Measurements from ENCODE around the gene MED15. TPM values are rescaled to one million over a fixed set of nuclear protein-coding genes. Genes with fewer than 3 reads are reported as not detected.
"Not testable (repeated sequence)": the region's sequence is repeated elsewhere in the genome, so short reads cannot be mapped to it uniquely, and the experiment has no call there.

MED15 gene
- total RNA-seq, 1 donor from 2014 or later = 11.9 TPM

GRCh38 chr22:20585639-20586402 is 78.4 kb downstream of the MED15 start:
- no peak for DNase-seq

GRCh38 chr22:20586403-20586745 is 79.0 kb downstream of the MED15 start:
- DNase-seq = no peak

GRCh38 chr22:20587206-20587958 is 80.0 kb downstream of the MED15 start:
- no peak for DNase-seq

GRCh38 chr22:20588092-20588842 is 80.9 kb downstream of the MED15 start:
- no peak for DNase-seq

GRCh38 chr22:20588843-20589581 is 81.6 kb downstream of the MED15 start:
- DNase-seq = no peak

GRCh38 chr22:20589614-20590476 is 82.4 kb downstream of the MED15 start:
- no peak for DNase-seq

- no peak for DNase-seq
These were observed 83.3 kb downstream of the MED15 start for GRCh38 chr22:20590477-20591294.

GRCh38 chr22:20591295-20591645 is 83.9 kb downstream of the MED15 start:
- no peak for DNase-seq

GRCh38 chr22:20591660-20592310 is 84.4 kb downstream of the MED15 start:
- DNase-seq = no peak

- DNase-seq = not testable (repeated sequence)
These were observed 86.6 kb downstream of the MED15 start for GRCh38 chr22:20594038-20594437.

GRCh38 chr22:20594486-20594885 is 87.1 kb downstream of the MED15 start:
- not testable (repeated sequence) for DNase-seq

- DNase-seq = no peak
These were observed 88.1 kb downstream of the MED15 start for GRCh38 chr22:20595461-20595860.

- DNase-seq = no peak
These were observed 91.7 kb downstream of the MED15 start for GRCh38 chr22:20599117-20599516.

- DNase-seq = no peak
These were observed 92.8 kb downstream of the MED15 start for GRCh38 chr22:20600137-20600673.

GRCh38 chr22:20601308-20601707 is 93.9 kb downstream of the MED15 start:
- DNase-seq = no peak

GRCh38 chr22:20602609-20603164 is 95.3 kb downstream of the MED15 start:
- no peak for DNase-seq

- no peak for DNase-seq
These were observed 96.8 kb downstream of the MED15 start for GRCh38 chr22:20604092-20604747.

GRCh38 chr22:20604776-20605221 is 97.4 kb downstream of the MED15 start:
- DNase-seq = no peak

GRCh38 chr22:20605328-20605727 is 97.9 kb downstream of the MED15 start:
- DNase-seq = no peak

Data from occipital lobe (tissue), 2 donors.